ENCODE measurements around the gene SAMD4B. TPM values are rescaled to one million over a fixed set of nuclear protein-coding genes. Genes with fewer than 3 reads are reported as not detected.
A peak's percentile ranks its signal among the peaks of the same experiment; 100 is the strongest.

Gene SAMD4B
- total RNA-seq, 2 donors from 2014 or later: 59.6 to 63.6 TPM

DNA sequence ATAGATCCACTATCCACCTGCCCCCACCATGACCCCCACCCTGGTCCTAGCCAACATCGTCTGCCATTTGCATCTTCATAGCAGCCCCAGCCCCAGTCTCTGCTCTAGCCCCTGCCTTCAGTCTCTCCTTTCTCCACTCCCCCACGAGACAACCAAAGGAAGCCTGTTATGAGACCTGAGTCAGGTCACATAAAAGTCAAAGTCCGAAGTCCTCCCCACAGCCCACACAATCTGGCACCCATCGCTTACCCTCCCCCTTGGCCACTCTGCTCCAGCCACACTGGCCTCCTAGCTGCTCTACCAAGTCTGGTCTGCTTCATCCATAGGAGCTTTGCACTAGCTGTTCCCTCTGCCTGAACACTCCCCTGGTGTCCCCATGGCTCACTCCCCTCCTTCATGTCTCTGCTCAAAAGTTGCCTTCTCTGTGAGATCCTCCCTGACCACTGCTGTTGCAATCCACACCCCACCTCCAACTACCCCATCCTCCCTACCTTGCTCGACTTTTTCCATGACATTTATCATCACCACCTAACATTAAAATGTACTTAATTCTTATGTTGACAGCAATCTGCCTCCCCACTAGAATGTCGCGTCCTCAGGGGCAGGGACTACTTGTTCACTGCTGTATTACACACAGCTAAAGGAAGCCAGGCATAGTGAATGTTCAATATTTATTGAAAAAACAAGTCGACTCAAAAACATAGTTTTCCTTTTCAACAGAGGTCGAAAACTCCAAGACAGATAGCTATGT lies 69.0 kb downstream of the SAMD4B start:
- H3K36me3 Mint-ChIP-seq (ENCODE audit: insufficient read depth in 2 of 2): peaks cover 20 to 31% of the 10 kb centered on the region in 2 donors
- peak overlapping the region; percentile 100 for H3K27ac Mint-ChIP-seq
- no peaks in the 10 kb centered on the region for H3K9me3 Mint-ChIP-seq
- ATAC-seq (replicated peaks in 1 of 2) (no peak), DNase-seq (no peak)
- peaks cover 44% of the 10 kb centered on the region for H3K4me1 Mint-ChIP-seq (ENCODE audit: low read depth)
- H3K4me3 Mint-ChIP-seq: peak overlapping the region; percentile 88 to 100
- no peaks in the 10 kb centered on the region for H3K27me3 Mint-ChIP-seq (ENCODE audit: low read depth)

DNA sequence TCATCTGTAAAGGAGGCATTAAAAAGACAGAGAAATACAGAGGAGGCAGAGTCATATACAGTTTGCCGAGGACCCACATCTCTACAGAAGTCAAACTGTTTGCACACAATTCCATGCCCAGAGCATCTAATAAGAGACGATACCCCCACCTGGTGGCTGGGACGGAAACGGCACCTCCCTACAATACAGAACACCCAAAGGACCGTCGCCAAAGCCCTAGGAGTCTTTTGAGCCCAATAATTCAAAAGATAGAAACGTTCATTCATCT lies 69.5 kb downstream of the SAMD4B start:
- Mint-ChIP-seq H3K27ac (peak overlapping the region; percentile 100), H3K36me3 (ENCODE audit: insufficient read depth in 2 of 2) (peaks cover 20 to 31% of the 10 kb centered on the region in 2 donors), H3K9me3 (no peaks in the 10 kb centered on the region), H3K27me3 (ENCODE audit: low read depth) (no peaks in the 10 kb centered on the region), H3K4me3 (peak overlapping the region; percentile 88 to 100), H3K4me1 (ENCODE audit: low read depth) (peaks cover 42% of the 10 kb centered on the region)
- ATAC-seq (replicated peaks in 1 of 2) (peak; percentile 48 to 50), DNase-seq (peak; percentile 91)

DNA sequence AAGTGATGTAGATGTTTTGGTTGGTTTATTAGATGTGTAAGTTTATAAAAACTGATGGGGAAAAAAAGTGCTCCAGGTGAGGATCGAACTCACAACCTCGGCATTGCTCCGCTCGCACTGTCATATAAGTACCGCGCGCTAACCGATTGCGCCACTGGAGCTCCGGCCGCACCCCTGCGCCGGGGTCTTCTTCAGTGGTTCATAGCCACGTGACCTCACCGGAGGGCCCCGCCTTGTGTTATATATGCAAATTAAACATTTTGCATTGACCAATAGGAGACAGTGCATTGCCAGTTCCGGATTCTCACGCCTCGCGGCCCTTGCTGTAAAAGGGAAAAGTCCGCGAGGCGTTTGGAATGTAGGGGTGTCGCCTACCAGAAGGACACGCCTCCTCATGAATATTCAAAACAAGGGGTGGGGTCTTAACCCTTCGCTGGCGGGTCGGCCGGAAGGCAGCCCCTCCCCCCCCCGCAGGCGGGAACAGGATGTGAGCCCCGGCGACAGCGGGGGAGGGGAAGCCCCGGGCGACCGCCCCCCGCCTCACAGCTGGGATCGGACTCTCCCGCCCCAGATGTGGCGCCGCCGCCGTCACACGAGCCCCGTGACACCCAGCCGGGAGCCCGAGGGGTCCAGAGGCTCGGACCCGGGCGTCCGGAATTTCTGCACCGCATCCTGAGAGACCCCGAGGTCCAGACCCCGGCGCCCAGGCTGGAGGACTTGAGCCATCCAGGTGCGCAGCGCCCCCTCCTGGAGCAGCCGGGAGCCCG lies 70.1 kb downstream of the SAMD4B start, which contains the start of gene PLEKHG2:
TSS of gene PLEKHG2 (plus strand) at position 570 of the 767 bp plus-strand sequence. CDS start 1,418 bp downstream, outside the sequence.
- H3K4me1 Mint-ChIP-seq (ENCODE audit: low read depth): peaks cover 44% of the 10 kb centered on the region
- peak; percentile 98 to 99 for DNase-seq
- peak within 1 kb of the TSS; percentile 88 to 100 for H3K4me3 Mint-ChIP-seq
- H3K36me3 Mint-ChIP-seq (ENCODE audit: insufficient read depth in 2 of 2): peaks cover 20 to 27% of the 10 kb centered on the region in 2 donors
- H3K27ac Mint-ChIP-seq: peak within 1 kb of the TSS; percentile 100
- H3K9me3 Mint-ChIP-seq: no peaks in the 10 kb centered on the region
- ATAC-seq (replicated peaks in 1 of 2): peak; percentile 70 to 71
- no peaks in the 10 kb centered on the region for H3K27me3 Mint-ChIP-seq (ENCODE audit: low read depth)

DNA sequence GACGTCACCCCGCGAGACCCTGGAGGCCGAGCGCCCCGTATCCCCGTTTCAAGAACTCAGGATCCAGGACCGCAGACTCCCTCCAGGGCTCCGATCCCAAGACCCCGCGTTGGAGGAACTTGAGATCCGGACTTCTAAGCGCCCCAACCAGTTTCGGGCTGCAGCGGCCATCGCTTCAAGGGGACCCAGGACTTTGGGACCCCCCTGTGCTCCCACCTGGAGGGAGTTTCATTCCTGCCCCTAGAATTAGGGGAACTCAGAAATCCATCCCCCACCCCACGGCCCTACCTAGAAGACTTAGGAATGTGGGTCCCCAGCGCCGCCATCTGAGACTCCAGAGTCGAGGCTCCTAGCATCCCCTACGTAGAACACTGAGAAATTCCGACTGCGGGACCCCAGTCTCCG lies 70.6 kb downstream of the SAMD4B start:
- peak overlapping the region; percentile 26 for H3K27ac Mint-ChIP-seq
- H3K4me1 Mint-ChIP-seq (ENCODE audit: low read depth): peaks cover 47% of the 10 kb centered on the region
- no peaks in the 10 kb centered on the region for H3K9me3 Mint-ChIP-seq
- H3K27me3 Mint-ChIP-seq (ENCODE audit: low read depth): no peaks in the 10 kb centered on the region
- DNase-seq (no peak), ATAC-seq (replicated peaks in 1 of 2) (no peak)
- peak overlapping the region; percentile 88 to 100 for H3K4me3 Mint-ChIP-seq
- peaks cover 19 to 24% of the 10 kb centered on the region in 2 donors for H3K36me3 Mint-ChIP-seq (ENCODE audit: insufficient read depth in 2 of 2)

DNA sequence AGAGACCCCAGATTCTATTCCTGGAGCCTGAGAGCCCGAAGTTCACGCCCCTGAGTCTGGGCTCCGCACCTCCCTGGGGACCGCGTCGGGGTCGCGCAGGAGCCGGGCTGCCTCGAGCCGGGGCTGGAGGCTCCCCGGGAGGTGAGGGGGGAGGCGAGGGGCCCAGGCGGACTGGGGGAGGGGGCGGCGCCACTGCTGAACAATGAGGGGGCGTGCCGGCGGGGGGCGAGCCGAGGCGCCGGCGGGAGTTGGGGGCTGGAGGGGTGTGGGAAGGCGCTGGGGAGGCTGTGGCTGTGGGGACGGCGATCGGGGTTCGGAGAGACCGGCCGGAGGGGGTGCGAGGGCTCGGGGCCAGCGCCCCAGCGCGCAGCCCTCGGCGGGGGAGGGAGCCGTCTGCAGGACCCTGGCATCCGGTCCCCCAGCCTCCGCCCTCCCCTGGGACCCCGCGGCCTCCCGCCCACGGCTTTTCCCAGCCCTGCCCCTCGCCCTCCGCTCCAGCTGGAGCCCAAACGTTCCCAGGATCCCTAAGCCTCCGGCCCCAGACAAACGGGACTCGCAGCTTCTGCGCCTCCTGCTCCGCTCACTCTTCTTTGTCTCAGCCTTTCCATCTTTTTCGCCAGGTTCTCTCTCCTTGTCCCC lies 71.2 kb downstream of the SAMD4B start:
- DNase-seq (peak; percentile 41 to 49), ATAC-seq (replicated peaks in 1 of 2) (no peak)
- Mint-ChIP-seq H3K27me3 (ENCODE audit: low read depth) (no peaks in the 10 kb centered on the region), H3K27ac (peak overlapping the region; percentile 71), H3K4me3 (peak overlapping the region; percentile 88 to 100), H3K4me1 (ENCODE audit: low read depth) (peaks cover 47% of the 10 kb centered on the region), H3K36me3 (ENCODE audit: insufficient read depth in 2 of 2) (peaks cover 14 to 19% of the 10 kb centered on the region in 2 donors), H3K9me3 (no peaks in the 10 kb centered on the region)

DNA sequence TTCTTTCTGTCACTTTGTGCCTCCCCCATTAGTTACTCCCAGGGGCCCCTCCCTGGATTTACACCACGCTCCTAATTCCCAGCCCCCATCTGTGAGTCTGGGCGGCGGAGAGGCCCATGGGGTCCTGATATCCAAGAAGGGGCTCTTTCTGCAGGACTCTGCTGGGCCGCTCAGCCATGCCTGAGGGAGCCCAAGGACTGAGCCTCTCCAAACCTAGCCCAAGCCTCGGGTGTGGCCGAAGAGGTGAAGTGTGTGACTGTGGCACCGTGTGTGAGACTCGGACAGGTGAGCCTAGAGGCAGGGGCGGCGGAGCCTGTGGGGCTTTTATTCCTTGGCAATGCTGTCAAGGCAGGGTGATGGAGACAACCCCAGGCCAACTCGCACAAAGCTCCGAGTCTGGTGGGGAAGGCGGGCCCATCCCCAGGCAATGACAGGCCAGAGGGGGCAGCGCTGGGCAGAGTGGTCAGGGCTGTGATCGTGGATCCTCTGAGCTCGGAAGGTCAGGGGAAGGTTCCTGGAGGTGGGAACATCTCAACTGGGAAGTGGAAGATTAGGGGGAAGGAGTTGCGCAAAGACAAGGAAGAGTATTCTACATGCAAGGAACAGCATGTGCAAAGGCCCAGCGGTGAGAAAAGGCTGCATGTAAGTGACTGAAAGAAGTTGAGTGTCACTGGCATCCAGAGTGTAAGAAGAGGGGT lies 71.8 kb downstream of the SAMD4B start:
- H3K27me3 Mint-ChIP-seq (ENCODE audit: low read depth): no peaks in the 10 kb centered on the region
- H3K27ac Mint-ChIP-seq: peak overlapping the region; percentile 71
- peaks cover 8 to 15% of the 10 kb centered on the region in 2 donors for H3K36me3 Mint-ChIP-seq (ENCODE audit: insufficient read depth in 2 of 2)
- DNase-seq (no peak), ATAC-seq (replicated peaks in 1 of 2) (no peak)
- H3K9me3 Mint-ChIP-seq: no peaks in the 10 kb centered on the region
- peaks cover 42% of the 10 kb centered on the region for H3K4me1 Mint-ChIP-seq (ENCODE audit: low read depth)
- H3K4me3 Mint-ChIP-seq: peak overlapping the region; percentile 88 to 100

DNA sequence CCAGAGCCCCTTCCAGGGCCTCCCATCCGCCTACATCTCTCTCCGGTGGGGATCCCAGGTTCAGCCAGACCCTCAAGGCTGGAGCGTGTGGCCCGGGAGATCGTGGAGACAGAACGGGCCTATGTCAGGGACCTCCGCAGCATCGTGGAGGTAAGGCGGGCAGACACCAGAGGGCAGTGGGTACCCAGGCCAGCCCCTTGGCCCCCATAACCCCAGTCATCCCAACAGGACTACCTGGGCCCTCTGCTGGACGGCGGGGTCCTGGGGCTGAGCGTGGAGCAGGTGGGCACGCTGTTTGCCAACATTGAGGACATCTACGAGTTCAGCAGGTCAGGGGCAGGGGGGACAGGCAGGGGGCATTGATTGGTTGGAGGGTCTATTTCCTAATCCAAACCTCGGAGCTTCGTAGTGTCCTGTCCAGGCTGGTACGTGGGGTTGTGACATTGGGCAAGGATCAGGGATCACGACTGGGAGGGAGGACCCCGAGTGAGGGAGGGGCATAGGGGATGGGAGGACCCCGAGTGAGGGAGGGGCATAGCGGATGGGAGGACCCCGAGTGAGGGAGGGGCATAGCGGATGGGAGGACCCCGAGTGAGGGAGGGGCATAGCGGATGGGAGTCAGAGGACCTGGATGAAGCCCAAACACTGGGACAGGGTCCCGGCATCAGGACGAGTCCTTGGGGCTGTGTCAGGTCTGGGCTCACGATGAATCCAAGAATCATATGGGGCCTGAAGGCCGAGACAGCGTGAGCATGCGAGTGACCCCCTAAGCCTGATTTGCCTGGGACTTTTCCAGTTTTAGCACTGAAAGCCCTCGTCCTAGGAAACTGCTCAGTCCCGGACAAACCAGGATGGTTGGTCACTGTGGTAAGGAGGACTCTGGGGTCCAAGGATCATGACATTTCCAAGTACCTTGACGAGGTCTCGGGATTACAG lies 73.2 kb downstream of the SAMD4B start:
- DNase-seq: no peak
- Mint-ChIP-seq H3K4me3 (no peak overlapping the region), H3K36me3 (ENCODE audit: insufficient read depth in 2 of 2) (peaks cover 8 to 13% of the 10 kb centered on the region in 2 donors), H3K4me1 (ENCODE audit: low read depth) (peaks cover 37% of the 10 kb centered on the region), H3K27me3 (ENCODE audit: low read depth) (no peaks in the 10 kb centered on the region), H3K27ac (no peak overlapping the region), H3K9me3 (no peaks in the 10 kb centered on the region)
- ATAC-seq (replicated peaks in 1 of 2): no peak

DNA sequence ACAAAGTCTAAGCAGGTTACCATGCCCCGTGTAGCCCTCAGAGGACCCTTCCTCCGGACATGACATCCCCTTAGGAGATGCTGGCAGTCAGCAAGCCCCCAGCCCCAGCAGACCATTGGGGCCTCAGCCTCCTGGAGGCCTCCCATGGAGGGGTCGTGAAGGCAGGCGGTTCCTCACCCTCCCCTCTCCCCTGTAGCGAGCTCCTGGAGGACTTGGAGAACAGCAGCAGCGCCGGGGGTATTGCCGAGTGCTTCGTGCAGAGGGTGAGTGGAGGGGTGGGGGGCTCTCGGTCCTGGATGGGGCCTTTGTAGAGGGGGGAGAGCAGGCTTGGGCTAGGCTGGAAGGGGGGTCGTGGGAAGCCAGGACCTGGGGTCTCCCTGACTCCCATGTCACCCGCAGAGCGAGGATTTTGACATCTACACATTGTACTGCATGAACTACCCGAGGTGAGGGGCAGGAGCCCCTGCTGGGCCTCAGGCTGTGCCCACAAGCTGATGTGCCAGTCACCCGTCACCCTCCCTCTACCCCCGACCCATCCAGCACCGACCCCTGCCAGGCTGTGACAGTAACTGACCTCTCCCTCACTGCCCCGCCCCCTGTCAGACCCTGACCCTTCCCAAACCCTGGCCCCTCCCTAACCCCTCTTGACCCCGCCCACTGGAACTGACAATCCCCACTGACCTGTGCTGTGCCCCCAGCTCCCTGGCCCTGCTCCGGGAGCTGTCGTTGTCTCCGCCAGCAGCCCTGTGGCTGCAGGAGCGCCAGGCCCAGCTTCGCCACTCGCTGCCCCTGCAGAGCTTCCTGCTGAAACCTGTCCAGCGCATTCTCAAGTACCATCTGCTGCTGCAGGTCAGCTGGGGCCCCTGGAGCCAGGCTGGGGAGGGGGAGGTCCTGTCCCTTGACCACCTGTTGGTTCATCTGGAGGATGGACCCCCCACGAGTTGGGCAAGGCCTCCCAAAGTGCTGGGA lies 74.2 kb downstream of the SAMD4B start:
- Mint-ChIP-seq H3K9me3 (no peaks in the 10 kb centered on the region), H3K4me1 (ENCODE audit: low read depth) (peaks cover 27% of the 10 kb centered on the region), H3K36me3 (ENCODE audit: insufficient read depth in 2 of 2) (peaks cover 8 to 10% of the 10 kb centered on the region in 2 donors), H3K4me3 (no peak overlapping the region), H3K27me3 (ENCODE audit: low read depth) (no peaks in the 10 kb centered on the region), H3K27ac (no peak overlapping the region)
- ATAC-seq (replicated peaks in 1 of 2) (no peak), DNase-seq (no peak)

DNA sequence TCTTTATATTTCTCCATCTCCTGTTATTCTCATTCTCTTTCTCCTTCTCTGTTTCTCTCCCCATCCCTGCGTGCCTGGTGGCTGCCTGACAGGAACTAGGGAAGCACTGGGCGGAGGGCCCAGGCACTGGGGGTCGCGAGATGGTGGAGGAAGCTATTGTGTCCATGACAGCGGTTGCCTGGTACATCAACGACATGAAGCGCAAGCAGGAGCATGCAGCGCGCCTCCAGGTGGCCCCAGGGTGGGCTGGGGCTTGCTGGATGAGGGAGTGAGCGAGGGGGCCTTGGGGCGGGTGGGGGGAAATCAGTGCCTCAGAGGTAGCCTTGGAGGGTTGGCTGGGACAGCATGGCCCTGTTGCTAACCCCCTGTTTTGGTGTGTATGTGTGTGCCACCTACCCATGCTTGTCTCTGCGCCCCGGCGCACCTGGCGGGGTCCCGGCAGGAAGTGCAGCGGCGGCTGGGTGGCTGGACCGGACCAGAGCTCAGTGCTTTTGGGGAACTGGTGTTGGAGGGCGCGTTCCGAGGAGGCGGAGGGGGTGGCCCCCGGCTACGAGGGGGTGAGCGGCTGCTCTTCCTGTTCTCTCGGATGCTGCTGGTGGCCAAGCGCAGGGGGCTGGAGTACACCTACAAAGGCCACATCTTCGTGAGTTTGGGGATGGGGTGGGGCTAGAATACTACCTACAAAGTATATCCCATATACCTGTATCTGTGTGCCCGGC lies 75.4 kb downstream of the SAMD4B start:
- H3K36me3 Mint-ChIP-seq (ENCODE audit: insufficient read depth in 2 of 2): peaks cover 7 to 13% of the 10 kb centered on the region in 2 donors
- no peaks in the 10 kb centered on the region for H3K9me3 Mint-ChIP-seq
- peak overlapping the region; percentile 28 for H3K27ac Mint-ChIP-seq
- H3K4me1 Mint-ChIP-seq (ENCODE audit: low read depth): peaks cover 18% of the 10 kb centered on the region
- H3K27me3 Mint-ChIP-seq (ENCODE audit: low read depth): no peaks in the 10 kb centered on the region
- no peak for ATAC-seq (replicated peaks in 1 of 2)
- H3K4me3 Mint-ChIP-seq: no peak overlapping the region
- no peak for DNase-seq

DNA sequence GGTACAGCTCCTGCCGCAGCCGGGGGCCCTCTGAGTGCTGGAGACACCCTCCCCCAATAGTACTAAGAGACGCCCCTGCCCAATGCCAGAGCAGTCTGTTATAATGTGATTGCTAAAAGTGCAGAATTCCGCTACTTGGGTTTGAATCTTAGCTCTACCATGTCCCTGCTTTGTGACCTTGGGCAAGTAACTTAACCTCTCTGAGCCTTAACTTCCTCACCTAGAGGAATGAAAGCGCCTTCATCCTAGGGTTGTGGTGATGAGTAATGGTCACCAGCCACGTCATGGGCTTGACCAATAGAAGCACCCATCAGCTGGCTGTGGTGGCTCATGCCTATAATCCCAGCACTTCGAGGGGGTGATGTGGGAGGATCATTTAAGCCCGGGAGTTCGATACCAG lies 76.8 kb downstream of the SAMD4B start:
- Mint-ChIP-seq H3K36me3 (ENCODE audit: insufficient read depth in 2 of 2) (peaks cover 5 to 12% of the 10 kb centered on the region in 2 donors), H3K27ac (no peak overlapping the region), H3K4me3 (no peak overlapping the region), H3K9me3 (no peaks in the 10 kb centered on the region), H3K27me3 (ENCODE audit: low read depth) (no peaks in the 10 kb centered on the region), H3K4me1 (ENCODE audit: low read depth) (peaks cover 13% of the 10 kb centered on the region)
- ATAC-seq (replicated peaks in 1 of 2) (no peak), DNase-seq (no peak)

DNA sequence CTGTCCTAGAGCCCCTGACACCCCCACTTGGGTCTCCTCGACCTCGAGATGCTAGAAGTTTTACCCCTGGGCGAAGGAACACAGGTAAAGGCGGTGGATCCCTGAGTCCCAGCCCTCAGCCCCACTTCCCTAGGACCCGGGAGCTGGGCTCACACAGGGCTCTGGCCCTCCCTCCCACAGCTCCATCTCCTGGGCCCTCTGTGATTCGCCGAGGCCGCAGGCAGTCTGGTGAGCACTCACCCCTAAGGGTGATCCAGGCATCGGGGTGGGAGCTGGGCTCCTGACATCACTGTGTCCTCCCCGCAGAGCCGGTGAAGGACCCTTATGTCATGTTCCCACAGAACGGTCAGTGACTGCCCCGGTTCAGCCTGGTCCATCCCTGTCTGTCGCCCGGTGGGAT lies 78.5 kb downstream of the SAMD4B start:
- DNase-seq (no peak), ATAC-seq (replicated peaks in 1 of 2) (no peak)
- Mint-ChIP-seq H3K27ac (no peak overlapping the region), H3K4me3 (no peak overlapping the region), H3K27me3 (ENCODE audit: low read depth) (no peaks in the 10 kb centered on the region), H3K9me3 (no peaks in the 10 kb centered on the region), H3K36me3 (ENCODE audit: insufficient read depth in 2 of 2) (peaks cover 2 to 6% of the 10 kb centered on the region in 2 donors), H3K4me1 (ENCODE audit: low read depth) (peaks cover 6% of the 10 kb centered on the region)

All from activated T-cell treated with anti-CD3 and anti-CD28 coated beads, Interleukin-2, amount 50 U/mL, for 72 hours (primary cell).